Measurements from ENCODE around the gene CD55.

DNA sequence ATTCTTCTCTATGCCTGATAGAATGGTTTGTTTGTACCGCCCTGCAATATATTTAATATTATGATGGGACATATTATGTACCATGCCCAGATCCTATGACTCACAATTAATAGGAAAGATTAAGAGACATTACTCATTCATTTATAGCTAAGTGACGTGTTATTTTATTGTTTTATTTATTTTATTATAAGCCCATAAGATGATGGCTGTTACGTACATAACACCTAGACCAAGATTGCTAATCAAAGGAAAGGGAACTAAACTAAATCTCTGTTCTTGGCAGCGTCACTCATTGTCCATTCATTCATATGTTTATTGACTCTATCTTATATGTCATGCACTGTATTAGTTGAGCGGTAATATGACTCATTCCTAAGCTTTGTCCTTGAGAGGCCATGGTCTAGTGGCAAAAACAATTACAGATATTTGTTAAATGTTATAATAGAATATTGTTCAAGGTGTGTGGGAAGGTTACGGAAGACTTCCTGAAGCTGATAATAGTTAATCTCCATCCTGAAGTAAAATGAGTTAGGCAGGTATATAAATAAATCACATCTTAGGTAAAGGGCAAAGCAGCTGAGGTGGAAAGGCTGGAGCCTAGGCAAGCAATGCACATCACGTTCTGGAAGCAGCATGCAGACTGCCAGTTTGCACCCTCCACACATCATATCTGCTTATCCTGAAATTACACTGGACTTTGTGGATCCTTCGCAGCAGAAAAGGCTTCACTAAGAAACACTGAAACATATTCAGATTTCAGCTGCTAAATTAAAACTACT is 16.6 kb upstream of the CD55 start:
- TF ChIP-seq, protein P1, sequence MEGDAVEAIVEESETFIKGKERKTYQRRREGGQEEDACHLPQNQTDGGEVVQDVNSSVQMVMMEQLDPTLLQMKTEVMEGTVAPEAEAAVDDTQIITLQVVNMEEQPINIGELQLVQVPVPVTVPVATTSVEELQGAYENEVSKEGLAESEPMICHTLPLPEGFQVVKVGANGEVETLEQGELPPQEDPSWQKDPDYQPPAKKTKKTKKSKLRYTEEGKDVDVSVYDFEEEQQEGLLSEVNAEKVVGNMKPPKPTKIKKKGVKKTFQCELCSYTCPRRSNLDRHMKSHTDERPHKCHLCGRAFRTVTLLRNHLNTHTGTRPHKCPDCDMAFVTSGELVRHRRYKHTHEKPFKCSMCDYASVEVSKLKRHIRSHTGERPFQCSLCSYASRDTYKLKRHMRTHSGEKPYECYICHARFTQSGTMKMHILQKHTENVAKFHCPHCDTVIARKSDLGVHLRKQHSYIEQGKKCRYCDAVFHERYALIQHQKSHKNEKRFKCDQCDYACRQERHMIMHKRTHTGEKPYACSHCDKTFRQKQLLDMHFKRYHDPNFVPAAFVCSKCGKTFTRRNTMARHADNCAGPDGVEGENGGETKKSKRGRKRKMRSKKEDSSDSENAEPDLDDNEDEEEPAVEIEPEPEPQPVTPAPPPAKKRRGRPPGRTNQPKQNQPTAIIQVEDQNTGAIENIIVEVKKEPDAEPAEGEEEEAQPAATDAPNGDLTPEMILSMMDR (IDR thresholded peaks at IDR 0.05 in 4 of 5, conservative IDR thresholded peaks at IDR 0.05 in 1 of 5) = no peak
- no peak for TF ChIP-seq POLR2A (IDR thresholded peaks at IDR 0.05)

Data from gastrocnemius medialis (tissue), 4 donors.